PFSK-1 (cell line): ENCODE results near the gene ATP8B2.

Source experiments
- FOXP2 ChIP-seq: optimal IDR thresholded peaks from 2 replicates; pipeline ENCODE3; 2011; ENCODE audit warnings: borderline replicate concordance, control low read depth, inconsistent platforms; ENCODE audit not compliant: insufficient read depth; ENCODE audit errors: extremely low read length, extremely low read depth
- POLR2AphosphoS5 ChIP-seq: IDR thresholded peaks from 2 replicates; pipeline ENCODE4 v1.6.1; 2012; ENCODE audit warnings: low read depth, mild to moderate bottlenecking, control low read depth, low read length, moderate library complexity
- REST ChIP-seq, 2 experiments: IDR thresholded peaks; 2 replicates each; pipeline versions ENCODE4 v1.6.1 to v1.8.0; 2011 to 2012; ENCODE audit warnings: low read depth in 2 of 2, low read length in 2 of 2, control low read depth in 1 of 2, inconsistent platforms in 1 of 2, mild to moderate bottlenecking in 1 of 2, moderate library complexity in 1 of 2; ENCODE audit not compliant: insufficient read depth in 1 of 2
- SIN3A ChIP-seq: IDR thresholded peaks from 2 replicates; pipeline ENCODE4 v1.6.1; 2012; ENCODE audit warnings: mild to moderate bottlenecking, low read length, moderate library complexity, borderline replicate concordance; ENCODE audit not compliant: insufficient read depth
- TAF1 ChIP-seq: IDR thresholded peaks from 2 replicates; pipeline ENCODE4 v1.6.1; 2012; ENCODE audit warnings: low read length, control low read depth, borderline replicate concordance; ENCODE audit not compliant: insufficient read depth

Gene ATP8B2

GRCh38 chr1:154347961-154348360, 22.6 kb downstream of the ATP8B2 start:
- TF ChIP-seq FOXP2 (no peak), REST (IDR thresholded peaks at IDR 0.05; ENCODE audit: insufficient read depth in 1 of 2, low read depth in 2 of 2, low read length in 2 of 2) (no peak)

GRCh38 chr1:154348429-154349076, 23.2 kb downstream of the ATP8B2 start:
- no peak for TF ChIP-seq REST (IDR thresholded peaks at IDR 0.05; ENCODE audit: insufficient read depth in 1 of 2, low read depth in 2 of 2, low read length in 2 of 2)
- TF ChIP-seq SIN3A = no peak
- no peak for TF ChIP-seq FOXP2
- no peak for TF ChIP-seq POLR2AphosphoS5
- no peak for TF ChIP-seq TAF1

GRCh38 chr1:154349121-154349520, 23.8 kb downstream of the ATP8B2 start:
- TF ChIP-seq FOXP2 (no peak), POLR2AphosphoS5 (no peak), REST (IDR thresholded peaks at IDR 0.05; ENCODE audit: insufficient read depth in 1 of 2, low read depth in 2 of 2, low read length in 2 of 2) (no peak), SIN3A (no peak), TAF1 (no peak)

GRCh38 chr1:154350383-154350782, 25.1 kb downstream of the ATP8B2 start:
- TF ChIP-seq REST (IDR thresholded peaks at IDR 0.05; ENCODE audit: insufficient read depth in 1 of 2, low read depth in 2 of 2, low read length in 2 of 2) = no peak
- no peak for TF ChIP-seq POLR2AphosphoS5
- no peak for TF ChIP-seq TAF1
- TF ChIP-seq FOXP2 = no peak
- no peak for TF ChIP-seq SIN3A
